SK-N-MC (cell line): ENCODE data around the gene CDK11B.

Experiments used
- EZH2 ChIP-seq: fragments of 200-600 bp; sonication (generic); IDR thresholded peaks from one replicate; pipeline ENCODE4 v1.6.1; 2017; ENCODE audit warnings: antibody characterized with exemption
- POLR2AphosphoS5 ChIP-seq: IDR thresholded peaks from 2 replicates; pipeline ENCODE4 v1.6.1; 2012; ENCODE audit warnings: mild to moderate bottlenecking, low read depth, low read length, borderline replicate concordance

GRCh38 chr1:1629430-1630190 is 29.2 kb downstream of the CDK11B start:
- TF ChIP-seq POLR2AphosphoS5 (no peak), EZH2 (no peak)
